HEK293T (cell line): ENCODE measurements around the gene DCAF11.

Experiments
- ARNT ChIP-seq: fragments of 450-650 bp; IDR thresholded peaks from 2 replicates; pipeline ENCODE4 v1.6.1; 2017; ENCODE audit warnings: mild to moderate bottlenecking
- BHLHE40 ChIP-seq: fragments of 450-650 bp; IDR thresholded peaks from 2 replicates; pipeline ENCODE4 v1.6.1; 2016; ENCODE audit warnings: mild to moderate bottlenecking, moderate library complexity, borderline replicate concordance
- ELF4 ChIP-seq: fragments of 450-650 bp; IDR thresholded peaks from 2 replicates; pipeline ENCODE4 v1.6.1; 2017; ENCODE audit warnings: antibody characterized with exemption
- FOXK2 ChIP-seq: fragments of 450-650 bp; IDR thresholded peaks from 2 replicates; pipeline ENCODE4 v1.6.1; 2016; ENCODE audit warnings: mild to moderate bottlenecking
- HDGF ChIP-seq: fragments of 450-650 bp; IDR thresholded peaks from 2 replicates; pipeline ENCODE4 v1.6.1; 2017; ENCODE audit warnings: antibody characterized with exemption, borderline replicate concordance
- NFRKB ChIP-seq: fragments of 450-650 bp; IDR thresholded peaks from 2 replicates; pipeline ENCODE4 v1.6.1; 2016; ENCODE audit warnings: mild to moderate bottlenecking, moderate library complexity
- PKNOX1 ChIP-seq: fragments of 450-650 bp; IDR thresholded peaks from 2 replicates; pipeline ENCODE4 v1.6.1; 2016
- ZNF384 ChIP-seq: fragments of 450-650 bp; IDR thresholded peaks from 2 replicates; pipeline ENCODE4 v1.6.1; 2016

GRCh38 chr14:24096545-24097181 is 17.9 kb upstream of the DCAF11 start:
- no peak for TF ChIP-seq ZNF384
- no peak for TF ChIP-seq FOXK2
- TF ChIP-seq PKNOX1: no peak
- no peak for TF ChIP-seq NFRKB
- TF ChIP-seq BHLHE40: no peak
- no peak for TF ChIP-seq ARNT
- TF ChIP-seq ELF4: no peak
- TF ChIP-seq HDGF: no peak
